DOHH2 (cell line): ENCODE data around the gene USP17L24.
"Not testable (repeated sequence)": the region's sequence is repeated elsewhere in the genome, so short reads cannot be mapped to it uniquely, and the experiment has no call there.

Experiments
- EZH2phosphoT487 ChIP-seq: fragments of 200-600 bp; sonication (generic); IDR thresholded peaks from 2 replicates; pipeline ENCODE4 v1.6.1; 2017; ENCODE audit warnings: borderline replicate concordance, mild to moderate bottlenecking, antibody characterized with exemption, low read length, moderate library complexity, mixed read lengths
- TF ChIP-seq, protein P1 (sequence below): fragments of 200-600 bp; sonication (generic); IDR thresholded peaks from one replicate; pipeline ENCODE4 v1.5.1; 2014; ENCODE audit warnings: antibody characterized with exemption, mild to moderate bottlenecking, low read depth, low read length; ENCODE audit not compliant: poor library complexity, severe bottlenecking

DNA sequence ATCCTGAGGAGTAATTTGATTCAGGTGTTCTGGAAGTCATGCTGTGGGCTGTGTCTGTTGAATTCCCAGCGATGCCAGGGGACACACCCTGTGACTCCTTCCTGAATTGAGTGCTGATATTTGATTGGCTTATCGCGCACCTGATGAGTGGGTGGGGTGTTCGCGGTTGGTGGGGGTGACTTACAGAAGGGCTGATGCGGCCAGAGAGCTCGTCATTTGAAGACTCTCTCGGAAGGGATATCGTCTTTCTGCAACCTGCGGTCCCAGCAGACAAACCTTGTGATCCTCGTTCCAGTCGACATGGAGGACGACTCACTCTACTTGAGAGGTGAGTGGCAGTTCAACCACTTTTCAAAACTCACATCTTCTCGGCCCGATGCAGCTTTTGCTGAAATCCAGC, 9.4 kb downstream of the USP17L24 start, which contains the start of gene USP17L26:
- TF ChIP-seq, protein P1, sequence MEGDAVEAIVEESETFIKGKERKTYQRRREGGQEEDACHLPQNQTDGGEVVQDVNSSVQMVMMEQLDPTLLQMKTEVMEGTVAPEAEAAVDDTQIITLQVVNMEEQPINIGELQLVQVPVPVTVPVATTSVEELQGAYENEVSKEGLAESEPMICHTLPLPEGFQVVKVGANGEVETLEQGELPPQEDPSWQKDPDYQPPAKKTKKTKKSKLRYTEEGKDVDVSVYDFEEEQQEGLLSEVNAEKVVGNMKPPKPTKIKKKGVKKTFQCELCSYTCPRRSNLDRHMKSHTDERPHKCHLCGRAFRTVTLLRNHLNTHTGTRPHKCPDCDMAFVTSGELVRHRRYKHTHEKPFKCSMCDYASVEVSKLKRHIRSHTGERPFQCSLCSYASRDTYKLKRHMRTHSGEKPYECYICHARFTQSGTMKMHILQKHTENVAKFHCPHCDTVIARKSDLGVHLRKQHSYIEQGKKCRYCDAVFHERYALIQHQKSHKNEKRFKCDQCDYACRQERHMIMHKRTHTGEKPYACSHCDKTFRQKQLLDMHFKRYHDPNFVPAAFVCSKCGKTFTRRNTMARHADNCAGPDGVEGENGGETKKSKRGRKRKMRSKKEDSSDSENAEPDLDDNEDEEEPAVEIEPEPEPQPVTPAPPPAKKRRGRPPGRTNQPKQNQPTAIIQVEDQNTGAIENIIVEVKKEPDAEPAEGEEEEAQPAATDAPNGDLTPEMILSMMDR = not testable (repeated sequence)
- TF ChIP-seq EZH2phosphoT487 = not testable (repeated sequence)
